HG03108 (cell line): ENCODE data around the gene TMEM82.
"Not testable (repeated sequence)": the region's sequence is repeated elsewhere in the genome, so short reads cannot be mapped to it uniquely, and the experiment has no call there.

Experiments
- ATAC-seq: cut with Tn5 transposase; IDR thresholded peaks from one replicate; pipeline ENCODE4 v1.9.1; 2021; ENCODE audit warnings: moderate library complexity; ENCODE audit not compliant: unreplicated experiment

The TMEM82 gene

DNA sequence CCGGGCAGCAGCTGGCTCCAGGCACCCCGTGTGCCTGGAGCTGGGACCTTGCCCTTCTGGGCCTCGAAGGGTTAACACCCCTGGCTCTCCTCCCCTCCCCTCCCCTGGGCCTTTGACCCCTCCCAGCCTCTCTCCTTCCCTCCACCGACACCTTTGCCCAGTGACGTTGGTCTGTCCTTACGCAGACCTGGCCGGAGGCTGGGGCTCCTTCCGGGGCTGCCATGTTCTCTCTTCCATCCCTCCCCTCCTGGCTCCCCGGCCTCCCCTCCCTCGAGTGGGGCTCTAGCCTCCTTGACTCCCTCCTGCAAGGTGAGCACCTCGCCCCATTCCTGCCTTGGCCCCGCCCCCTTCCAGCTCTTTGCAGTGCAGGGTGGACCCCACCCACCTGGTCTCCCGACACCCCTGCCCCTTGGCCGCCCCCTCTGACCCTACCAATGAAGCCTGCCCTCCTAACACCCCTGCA lies at the start of gene TMEM82:
TMEM82 (plus strand) TSS at position 161 of the 463 bp plus-strand sequence; CDS start at position 222, 61 bp downstream.
- no peak for ATAC-seq

DNA sequence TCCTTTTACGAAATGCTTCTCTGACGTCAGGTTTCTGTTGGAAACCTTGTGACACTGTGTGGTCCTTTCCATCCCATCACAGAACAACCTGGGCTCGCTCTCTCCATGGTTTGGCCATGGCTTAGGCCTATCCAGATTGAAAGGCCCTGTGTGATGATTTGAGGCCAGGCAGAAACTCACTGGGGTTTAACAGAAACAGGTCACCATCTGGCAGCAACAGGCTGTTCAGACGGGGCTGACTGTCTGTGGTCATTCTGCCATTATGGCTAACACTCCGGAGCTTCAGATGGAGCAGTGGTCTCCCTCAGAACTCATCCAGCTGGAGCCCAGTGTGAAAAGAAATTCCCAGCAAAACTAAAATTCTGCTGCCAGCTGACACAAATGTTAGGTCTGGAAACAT lies 48.9 kb upstream of the TMEM82 start:
- no peak for ATAC-seq

DNA sequence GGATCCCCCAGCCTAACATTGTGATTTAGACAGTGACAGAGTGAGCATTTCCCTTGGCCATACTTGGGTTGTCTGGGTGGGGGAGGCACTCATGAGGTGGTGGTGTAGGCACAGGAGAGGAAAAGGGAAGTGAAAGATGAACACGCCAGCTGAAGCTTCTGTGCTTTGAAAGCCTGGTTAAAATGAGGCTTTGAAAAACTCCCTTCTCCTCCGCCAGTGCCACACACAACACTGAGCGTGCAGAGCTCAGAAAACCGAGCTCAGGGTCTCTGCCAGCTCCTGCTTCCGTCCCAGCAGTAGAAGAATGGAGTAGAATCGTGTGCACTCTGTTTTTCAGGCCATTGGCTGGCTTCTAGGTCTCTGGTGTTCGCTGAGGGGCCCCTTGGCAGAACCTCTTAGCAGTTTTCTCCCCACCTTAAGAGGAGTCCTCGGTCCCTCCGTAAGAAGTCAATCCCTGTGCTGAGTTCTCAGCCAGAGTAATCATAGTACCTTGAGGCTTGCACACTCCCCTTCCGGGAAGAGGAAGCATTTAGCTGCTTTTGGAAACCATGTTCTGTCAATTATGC lies 45.3 kb upstream of the TMEM82 start:
- peak; percentile 97 for ATAC-seq

DNA sequence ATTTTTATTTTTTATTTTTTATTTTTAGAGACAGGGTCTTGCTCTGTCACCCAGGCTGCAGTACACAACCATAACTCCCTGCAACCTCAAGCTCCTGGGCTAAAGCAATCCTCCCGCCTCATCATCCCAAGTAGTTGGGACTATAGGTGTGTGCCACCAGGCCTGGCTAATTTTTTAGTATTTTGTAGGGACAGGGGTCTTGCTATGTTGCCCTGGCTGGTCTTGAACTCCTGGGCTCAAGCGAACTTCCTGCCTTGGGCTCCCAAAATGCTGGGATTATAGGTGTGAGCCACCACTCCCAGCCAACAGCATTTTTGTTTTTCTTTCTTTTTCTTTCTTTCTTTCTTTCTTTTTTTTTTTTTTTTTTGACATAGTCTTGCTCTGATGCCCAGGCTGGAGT lies 44.1 kb upstream of the TMEM82 start:
- no peak for ATAC-seq

DNA sequence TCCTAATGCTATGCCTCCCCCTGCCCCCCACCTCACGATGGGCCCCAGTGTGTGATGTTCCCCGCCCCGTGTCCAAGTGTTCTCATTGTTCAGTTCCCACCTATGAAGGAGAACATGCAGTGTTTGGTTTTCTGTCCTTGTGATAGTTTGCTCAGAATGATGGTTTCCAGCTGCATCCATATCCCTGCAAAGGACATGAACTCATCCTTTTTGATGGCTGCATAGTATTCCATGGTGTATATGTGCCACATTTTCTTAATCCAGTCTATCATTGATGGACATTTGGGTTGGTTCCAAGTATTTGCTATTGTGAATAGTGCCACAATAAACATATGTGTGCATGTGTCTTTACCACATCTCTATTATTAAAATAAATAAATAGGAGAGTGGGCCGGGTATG lies 43.0 kb upstream of the TMEM82 start:
- ATAC-seq: not testable (repeated sequence)

DNA sequence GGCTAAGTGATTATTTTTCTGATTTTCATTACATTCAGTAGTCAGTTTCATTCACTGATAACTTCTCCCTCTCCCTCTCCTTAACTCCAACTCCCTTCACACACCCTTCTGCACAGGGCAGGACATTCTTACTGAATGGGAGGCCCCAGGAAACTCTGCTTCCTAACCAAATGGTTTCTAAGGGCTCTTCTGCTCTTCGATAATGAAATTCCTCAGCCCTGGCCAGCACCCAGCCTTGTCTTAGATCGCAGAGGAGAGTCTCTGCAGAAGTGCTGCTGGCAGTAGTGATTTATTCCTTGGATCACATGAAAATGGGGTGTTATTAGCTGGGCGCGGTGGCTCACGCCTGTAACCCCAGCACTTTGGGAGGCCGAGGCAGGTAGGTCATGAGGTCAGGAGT lies 41.8 kb upstream of the TMEM82 start:
- no peak for ATAC-seq

DNA sequence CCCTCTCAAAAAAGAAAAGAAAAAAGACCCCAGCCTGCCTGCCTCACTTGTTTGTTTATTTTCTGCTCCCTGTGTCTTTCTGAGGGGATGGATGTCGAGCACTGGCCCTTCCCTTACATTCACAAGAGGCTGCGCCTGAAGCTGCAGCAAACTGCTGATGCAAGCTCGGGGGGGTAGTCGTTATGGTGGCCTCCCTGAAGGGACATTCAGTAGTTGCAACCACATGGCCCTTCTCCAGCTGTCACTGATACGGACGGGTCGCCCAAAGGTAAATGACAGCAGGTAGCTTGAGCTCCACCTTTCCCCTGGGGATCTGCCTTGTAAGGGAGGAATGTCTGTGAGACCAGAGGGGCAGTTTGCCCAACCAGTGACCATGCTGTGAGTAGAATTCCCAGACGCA lies 40.5 kb upstream of the TMEM82 start:
- ATAC-seq: no peak

DNA sequence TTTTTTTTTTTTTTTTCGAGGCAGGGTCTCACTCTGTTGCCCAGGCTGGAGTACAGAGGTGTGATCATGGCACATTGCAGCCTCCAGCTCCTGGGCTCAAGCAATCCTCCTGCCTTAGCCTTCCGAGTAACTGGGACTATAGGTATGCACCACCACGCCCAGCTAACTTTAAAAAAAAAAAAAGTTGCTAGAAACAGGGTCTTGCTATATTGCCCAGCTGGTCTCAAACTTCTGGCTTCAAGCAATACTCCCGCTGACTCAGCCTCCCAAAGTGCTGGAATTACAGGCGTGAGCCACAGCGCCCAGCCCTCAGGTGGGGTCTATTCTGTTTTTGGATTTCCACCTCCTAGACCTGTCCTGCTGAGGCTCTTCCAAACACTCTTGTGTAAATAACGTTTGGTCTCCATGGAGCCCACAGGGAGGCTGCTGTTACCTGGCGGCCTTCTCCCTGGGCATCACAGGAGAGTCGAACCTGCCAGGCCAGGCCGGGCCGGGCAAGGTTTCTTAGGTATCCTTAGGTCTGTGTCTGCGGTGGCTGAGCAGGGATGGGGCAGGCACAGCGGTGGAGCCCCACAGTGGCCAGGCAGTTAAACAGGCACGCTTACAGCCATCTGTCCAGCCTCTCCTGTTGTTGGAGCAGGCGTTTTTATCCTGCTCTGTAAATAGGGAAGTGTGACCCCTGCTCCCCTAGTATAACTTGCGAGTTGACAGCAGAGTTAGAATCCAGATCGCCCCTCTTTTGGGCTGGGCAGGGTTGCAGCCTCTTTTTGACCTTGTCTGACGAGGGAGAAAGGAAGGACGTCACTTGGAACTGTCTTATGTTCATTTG lies 39.4 kb upstream of the TMEM82 start:
- ATAC-seq: no peak

DNA sequence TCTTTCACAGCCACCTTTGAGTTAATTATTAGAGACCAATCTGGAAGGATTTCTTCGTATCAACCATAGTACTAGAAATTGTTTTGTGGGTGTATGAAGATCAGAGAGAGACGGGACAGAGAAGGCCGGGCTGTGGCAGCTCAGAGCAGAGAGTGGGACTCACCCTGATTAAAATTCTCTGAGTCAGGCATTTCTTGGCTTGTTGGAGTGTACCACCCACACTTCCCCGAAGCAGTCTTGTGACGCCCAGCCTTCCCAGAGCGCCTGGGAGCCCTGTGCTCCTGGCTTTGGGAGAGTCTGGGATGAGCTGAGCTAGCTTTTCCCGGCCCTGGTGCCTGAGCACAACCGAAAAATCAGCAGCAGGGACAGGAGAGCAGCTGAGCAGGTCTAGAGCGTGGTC lies 38.7 kb upstream of the TMEM82 start:
- no peak for ATAC-seq

DNA sequence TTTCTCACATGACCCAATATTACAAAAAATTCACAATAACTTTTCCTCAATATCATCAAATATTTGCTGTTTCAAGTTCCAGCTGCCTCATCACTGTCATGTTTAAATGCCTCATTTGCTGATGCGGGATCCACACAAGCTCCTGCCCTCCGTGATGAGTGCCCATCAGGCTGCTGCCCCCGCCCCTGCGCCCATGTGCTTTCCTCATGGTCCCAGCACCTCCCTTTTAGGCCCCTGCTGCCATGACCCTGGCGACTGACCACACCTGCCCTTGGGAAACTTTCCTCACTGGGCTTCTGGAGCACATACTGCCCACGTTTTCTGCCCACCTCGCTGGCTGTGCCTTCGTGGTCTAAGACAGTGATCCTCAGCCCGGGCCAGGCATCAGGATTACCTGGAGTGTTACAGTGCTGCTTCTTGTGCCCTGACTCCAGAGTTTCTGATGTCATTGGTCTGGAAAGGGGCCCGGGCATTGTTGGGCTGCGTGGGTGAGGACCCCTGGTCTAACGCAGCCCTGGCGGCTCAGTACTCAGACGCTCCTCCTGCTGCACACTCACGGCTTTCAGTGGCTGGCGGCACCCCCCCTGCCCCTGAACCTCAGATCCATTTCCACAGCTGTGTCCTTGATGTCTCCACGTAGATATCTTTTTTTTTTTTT lies 37.6 kb upstream of the TMEM82 start:
- ATAC-seq: no peak

DNA sequence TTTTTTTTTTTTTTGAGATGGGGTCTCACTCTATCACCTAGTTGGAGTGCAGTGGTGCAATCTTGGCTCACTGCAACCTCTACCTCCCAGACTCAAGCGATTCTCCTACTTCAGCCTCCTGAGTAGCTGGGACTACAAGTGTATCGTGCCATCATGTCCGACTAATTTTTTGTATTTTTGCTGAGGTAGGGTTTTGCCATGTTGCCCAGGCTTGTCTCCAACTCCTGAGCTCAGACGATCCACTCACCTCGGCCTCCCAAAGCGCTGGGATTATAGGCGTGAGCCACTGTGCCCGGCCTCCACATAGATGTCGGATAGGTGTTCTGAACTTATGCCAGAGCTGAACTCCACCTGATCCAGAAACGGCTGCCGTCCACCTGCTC lies 37.1 kb upstream of the TMEM82 start:
- ATAC-seq: no peak

DNA sequence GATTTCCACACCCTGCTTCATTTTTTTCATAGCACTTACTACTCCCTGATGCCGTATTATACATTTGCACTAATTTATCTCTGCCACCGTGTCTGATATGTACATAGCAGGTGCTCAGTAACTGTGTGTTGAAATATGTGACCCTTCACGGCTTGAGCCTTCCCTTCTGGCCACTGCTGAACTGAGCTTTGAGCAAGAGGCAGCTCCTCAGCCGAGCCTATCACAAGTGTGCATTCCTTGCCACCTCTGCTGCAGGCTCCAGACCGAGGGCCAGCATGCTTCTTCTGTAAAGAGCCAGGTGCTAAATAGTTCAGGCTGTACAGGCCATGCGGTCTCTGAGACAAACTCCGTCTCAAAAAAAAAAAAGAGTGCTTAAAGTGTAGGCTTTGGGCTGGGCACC lies 35.5 kb upstream of the TMEM82 start:
- no peak for ATAC-seq

DNA sequence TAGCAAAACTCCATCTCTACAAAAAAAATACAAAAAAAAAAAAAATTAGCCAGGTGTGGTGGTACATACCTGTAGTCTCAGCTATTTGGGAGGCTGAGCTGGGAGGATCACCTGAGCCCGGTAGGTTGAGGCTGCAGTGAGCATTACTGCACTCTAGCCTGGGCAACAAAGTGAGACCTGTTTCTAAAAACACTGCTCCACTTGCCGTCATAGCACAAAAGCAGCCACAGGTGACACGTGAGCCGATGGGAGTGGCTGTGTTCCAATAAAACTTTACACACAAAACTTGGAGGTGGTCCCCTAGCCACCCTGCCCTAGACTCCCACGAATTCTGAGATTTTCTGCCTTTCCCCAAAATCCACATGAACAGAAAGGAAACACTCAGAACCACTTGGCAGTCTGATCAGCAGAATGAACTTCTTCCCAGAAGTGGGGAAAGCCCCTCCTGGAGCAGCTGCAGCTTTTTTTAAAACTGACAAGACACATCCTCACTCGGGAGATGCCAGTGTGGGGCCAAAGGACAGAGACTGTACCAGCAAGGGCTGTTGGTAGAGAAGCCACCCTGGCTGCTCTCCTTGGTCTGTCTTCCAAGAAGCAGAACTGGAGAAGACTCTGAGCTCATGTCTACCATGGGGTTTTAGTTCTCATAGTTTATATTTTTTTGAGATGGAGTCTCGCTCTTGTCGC lies 34.9 kb upstream of the TMEM82 start:
- ATAC-seq: no peak

DNA sequence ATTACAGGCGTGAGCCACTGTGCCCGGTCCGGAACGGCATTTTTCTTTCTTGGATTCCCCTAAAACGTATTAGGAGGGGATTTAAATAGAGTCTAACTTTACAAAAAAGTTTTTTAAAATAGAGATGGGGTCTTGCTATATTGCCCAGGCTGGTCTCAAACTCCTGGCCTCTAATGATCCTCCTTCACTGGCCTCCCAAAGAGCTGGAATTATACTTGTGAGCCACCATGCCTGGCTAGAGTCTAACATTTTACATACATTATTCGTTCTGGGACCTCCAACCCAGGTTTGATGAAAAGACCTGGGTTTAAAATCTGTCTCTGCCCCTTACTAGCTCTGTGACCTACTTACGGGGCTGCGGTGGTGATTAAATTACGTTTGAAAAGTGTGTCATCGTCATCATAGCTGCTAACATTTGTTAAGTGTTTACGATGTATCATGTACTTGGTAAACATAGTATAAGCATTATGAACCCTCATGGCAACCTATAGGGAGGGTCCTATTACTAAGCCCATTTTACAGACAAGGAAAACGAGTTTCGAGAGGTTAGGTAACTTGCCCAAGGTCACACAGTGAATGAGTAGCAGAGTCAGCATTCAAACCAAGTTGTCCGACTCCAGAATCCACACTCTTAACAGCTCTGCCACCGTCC lies 33.7 kb upstream of the TMEM82 start:
- ATAC-seq: no peak

DNA sequence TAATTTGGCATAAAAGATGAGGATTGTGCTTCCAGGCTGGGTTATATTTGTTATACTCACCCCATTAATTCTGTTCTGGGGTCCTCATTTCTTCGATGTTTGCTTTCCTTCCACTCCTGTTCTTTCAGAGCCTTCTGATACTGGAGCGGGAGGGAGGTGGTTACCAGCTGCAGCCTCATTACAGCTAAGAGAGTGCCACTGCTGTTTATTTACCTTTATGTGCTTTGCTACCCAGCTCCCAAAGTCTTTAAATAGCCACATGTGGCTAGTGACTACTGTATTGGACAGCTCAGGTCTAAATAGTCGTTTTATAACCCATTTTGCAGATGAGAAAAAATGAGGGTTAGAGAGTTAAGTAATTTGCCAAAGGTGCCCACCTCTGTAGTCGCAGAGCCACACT lies 33.1 kb upstream of the TMEM82 start:
- ATAC-seq: no peak

DNA sequence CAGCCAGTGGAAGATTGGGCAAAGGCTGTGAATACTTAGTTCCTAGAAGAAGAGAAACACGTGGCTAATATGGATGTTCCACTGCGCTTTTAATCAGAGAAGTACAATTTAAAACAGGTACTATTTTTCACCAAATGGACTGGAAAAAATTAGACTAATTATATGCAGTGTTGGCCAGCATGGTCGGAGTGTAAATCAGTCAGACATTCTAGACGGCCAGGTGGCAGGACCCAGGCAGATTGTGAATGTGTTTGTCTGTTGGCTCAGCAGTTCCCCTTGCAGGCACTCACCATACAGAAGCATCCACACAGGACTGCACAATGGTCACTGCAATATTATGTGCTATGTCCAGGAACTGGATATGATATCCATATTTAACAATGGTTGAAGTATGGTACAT lies 30.1 kb upstream of the TMEM82 start:
- ATAC-seq: no peak

DNA sequence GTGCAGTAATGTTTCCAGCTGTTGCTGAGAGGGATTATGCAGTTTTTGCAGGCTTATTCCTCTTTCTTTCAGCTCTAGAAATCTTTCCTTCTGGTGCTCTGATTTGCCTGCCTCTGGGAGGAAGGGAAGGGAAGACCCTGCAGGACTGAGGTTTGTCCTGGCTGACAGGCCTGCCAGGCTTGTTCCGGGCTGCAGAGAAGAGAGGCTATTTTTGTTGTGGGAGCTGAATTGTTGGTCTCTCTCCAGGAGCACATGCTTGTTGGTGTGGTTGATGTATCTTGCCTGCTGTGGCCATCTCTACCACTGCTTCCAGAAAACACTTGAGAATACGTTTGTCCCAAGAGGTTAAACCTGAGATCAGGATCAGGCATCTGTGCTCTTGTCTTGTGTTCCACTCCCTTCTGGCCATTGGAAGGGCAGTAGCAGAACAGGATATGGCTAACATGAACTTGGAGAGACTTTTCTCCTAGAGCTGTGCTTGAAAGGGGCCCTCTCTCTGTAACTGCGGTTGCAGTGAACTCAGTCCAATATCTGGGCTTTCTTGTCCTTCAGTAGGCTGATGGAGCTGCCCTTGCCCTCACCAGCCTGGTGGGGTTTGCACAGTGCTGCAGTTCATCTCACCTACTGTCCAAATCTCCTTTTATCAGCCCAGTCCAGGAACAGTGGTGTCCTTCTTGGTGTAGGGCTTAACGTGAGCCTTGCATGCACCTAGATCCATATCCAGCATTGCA lies 27.7 kb upstream of the TMEM82 start:
- ATAC-seq: no peak

DNA sequence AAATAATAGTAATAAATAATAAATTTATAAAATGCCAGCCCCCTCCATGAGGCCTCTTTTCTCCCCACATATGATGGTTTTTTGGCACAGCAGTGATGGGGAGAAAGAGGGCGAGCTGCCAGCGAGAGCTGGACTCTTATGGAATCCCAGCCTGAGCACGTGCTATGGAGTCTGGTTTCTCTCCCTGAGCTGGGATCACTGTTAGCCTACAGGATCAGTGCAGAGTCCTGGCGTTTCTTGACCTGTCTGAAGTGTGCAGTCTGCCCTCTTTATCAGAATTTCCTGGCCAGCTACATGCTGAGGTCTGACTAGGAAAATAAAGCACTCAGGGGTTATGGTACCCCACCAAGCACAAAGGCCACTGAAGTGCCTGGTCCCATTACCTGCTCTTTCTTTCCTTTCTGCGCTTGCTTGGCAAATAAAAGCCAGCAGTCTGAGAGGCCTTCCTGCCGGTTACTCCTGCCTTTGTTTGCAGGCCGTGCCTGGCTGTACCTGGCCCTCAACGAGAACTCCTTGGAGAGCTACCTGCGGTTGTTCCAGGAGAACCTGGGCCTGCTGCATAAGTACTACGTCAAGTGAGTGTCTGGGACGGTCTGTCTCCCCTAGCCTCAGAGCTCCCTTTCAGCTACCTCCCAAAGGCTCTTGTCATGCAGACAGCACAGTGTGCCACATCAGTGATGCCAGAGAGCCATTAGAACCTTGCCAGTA lies 24.7 kb upstream of the TMEM82 start:
- ATAC-seq: no peak

DNA sequence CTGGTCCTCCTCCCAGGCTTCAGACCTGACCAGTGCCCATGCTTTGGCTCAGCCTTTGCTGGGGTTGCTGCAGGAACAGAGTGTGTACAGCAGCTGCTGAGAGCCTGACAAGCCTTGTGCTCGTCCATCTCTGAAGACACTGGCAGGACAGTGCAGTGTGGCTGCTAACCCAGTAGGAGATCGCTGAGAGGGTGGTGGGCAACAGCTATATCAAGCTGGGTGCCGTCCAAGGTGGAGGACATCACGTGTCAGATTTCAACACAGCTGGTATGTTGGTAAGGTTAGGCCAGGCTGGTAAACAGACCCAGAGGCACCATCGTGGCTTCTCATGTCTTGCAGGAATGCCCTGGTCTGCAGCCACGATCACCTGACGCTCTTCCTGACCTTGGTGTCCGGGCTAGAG lies 24.1 kb upstream of the TMEM82 start:
- no peak for ATAC-seq
